Neural progenitor cell (in vitro differentiated cells): Measurements from ENCODE around the gene VWA2.

Experiments used
- CTCF ChIP-seq: fragments of 200-600 bp; sonication (generic); IDR thresholded peaks from 2 replicates; pipeline ENCODE4 v1.5.1; 2017; ENCODE audit warnings: antibody characterized with exemption, mild to moderate bottlenecking
- EZH2 ChIP-seq: fragments of 200-600 bp; sonication (generic); IDR thresholded peaks from 2 replicates; pipeline ENCODE4 v1.6.1; 2017; ENCODE audit warnings: antibody characterized with exemption, mild to moderate bottlenecking, moderate library complexity

GRCh38 chr10:114300036-114300645, 61.1 kb downstream of the VWA2 start:
- TF ChIP-seq CTCF (no peak), EZH2 (no peak)
